ENCODE results near the gene ALDOC.

Gene ALDOC

GRCh38 chr17:28551421-28552175 is 25.1 kb downstream of the ALDOC start:
- DNase-seq: no peak

GRCh38 chr17:28550858-28551257 is 25.8 kb downstream of the ALDOC start:
- DNase-seq: no peak

DNA sequence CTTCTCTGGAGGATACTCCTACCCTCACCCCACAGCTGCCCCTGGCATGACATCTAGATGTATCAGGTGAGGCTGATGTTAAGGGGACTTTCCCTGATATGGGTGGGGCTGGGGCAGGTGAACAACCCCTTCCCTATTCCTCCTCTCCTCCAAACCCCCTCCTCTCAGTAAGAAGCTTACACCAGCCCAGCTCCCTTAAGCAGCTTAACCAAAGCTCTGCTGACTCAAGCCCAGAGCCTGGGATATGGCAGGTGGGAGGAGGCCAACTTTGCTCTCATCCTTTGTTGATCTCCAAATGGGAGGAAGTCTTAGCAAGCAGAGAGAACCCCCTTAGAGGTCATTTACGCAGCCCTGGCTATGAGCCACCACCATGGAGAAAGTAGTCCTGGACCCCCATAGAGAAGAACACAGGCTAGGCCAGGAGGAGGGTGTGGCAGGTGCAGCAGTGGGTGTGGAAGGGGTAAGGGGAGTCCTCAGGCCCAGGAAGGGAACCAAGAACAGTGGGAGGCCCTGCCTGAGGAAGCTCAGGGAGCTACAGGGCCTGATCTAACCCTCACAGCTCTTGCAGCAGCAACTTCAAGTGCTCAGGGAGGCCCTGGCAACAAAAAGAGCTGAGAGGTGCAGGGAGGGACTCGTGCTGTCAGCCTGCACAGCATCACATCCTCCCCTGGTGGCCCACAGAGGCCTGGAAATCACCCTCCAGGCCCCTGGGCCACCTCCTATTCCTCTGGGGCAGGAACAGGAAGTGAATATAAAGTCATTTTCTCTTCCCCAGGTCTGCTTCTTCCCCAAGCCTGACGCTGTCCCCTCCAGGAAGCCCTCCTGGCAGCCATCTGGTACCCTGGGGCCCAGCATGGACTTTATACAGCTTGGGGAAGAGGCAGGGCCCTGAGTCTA is 27.2 kb downstream of the ALDOC start:
- DNase-seq: peak; percentile 73 to 80

DNA sequence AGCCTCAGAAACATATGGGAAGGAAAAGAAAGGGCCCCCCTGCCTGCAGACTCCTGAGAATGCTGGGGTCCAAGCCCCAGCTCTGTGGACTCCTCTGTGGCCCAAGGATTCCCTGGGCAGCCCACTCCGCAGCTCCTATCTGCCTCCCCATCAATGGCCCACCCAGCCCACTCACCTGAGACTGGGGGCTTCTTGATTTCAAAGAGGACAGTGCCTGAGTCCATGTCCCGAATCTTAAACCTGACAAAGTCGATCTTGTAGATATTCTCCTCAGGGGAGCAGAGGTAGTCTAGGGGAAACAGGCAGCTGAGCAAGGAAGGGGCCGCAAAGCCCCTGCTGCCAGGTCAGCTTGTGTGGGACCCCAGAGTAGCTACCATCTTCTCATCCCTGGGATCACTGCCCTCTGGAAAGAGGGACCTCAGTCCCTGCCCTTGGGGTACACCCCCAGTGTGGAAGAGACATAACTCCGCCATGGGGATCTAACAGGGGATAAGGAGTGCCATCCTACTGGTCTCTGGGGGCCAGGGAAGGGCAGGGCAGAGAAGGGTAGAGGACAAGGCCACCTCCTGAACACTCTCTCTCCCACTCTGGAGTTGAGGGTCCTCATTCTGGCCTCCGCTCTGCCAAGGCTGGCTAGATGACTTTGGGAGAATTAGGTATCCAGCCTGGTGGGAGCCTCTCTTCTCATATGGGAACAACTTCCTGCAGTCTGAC is 28.1 kb downstream of the ALDOC start:
- no peak for DNase-seq

DNA sequence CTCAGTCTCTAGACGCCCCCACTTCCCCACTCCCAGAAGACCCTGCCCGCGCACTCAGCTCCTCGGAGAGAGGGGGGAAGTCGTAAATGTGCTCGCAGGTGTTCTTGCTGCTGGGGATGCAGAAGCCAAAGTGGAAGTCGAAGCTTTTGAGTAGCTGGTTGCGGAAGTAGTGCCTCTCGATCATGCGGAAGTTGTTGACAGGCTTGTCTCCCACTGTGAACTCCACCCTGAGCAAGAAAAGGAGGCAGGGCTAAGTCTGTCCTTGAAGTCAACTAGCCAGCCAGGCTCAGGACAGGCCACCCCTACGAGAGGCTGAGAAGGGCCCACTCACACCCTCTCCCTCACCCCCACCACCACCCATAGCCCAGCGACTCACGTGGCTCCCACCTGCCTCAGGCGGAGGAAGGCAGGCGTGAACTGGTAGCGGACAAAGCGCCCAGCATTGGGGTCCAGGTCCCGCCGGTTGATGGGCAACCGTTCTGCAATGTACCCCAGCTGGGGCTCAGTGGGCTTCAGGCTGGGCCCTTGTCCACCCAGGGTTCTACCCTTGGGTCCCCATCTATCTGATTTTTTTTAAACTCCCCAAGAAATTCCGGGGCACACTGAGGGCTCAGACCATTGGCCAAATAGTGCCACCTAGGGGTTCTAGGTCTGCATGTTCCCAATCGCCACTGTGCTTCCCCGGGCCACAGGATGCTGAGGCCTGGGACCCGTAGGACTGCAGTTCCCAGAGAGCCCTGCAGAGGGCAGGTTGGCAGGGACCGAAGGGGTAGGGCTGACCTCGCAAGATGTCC is 28.9 kb downstream of the ALDOC start:
- peak; percentile 72 to 74 for DNase-seq

- no peak for DNase-seq
These were observed 29.5 kb downstream of the ALDOC start for GRCh38 chr17:28547096-28547622.

GRCh38 chr17:28545787-28546415 is 30.8 kb downstream of the ALDOC start:
- DNase-seq: no peak

DNA sequence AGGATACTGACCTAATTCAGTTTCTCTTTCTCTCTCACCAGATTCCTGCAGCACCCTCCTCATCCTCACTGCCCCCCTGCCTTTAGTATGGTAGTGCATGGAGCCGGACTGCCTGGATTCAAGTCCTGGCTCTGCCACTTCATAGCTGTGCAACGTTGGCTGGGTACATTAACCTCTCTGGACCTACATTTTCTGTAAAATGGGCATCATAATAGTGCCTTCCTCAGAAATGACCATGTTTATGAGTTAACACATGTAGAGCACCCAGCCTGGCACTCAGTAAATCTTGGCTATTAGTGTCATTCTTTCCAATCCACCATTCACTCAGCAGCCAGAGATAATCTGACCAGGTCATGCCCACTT is 31.6 kb downstream of the ALDOC start:
- no peak for DNase-seq

GRCh38 chr17:28544402-28545140 is 32.1 kb downstream of the ALDOC start:
- DNase-seq: no peak

DNA sequence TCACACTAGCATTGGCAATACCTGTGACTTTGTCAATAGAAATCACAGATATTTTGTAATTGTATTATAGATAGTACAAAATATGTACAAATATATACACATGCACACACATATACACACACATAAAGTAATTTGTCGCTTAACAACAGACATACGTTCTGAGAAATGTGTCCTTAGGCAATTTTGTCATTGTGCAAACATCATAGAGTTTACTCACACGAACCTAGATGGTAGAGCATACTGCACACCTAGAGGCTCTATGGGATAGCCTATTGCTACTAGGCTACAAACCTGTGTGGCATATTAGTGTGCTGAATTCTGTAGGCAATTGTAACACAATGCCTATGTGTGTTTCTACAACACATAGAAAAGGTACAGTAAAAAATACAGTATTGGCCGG is 35.3 kb downstream of the ALDOC start:
- DNase-seq: no peak

DNA sequence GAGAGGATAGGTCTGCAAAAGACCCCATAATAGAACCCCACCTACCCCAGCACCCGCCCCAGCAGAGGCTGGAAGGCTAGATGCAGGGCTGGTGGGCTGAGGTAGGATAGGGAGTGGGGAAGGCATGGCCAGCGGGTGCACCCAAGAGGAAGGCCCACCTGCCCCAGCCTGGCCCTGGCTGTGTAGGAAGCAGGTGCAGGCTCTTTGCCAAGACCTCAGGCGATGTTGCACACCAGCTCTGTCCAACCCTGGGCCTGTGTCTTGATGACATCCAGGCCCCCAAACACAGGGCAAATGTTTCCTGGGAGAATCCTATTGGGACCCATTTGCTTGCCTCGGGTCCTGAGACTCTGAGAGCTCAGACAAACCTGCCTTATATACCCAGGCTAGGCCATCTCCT is 36.5 kb downstream of the ALDOC start:
- DNase-seq: no peak

GRCh38 chr17:28538296-28538895 is 38.3 kb downstream of the ALDOC start:
- DNase-seq: no peak

- no peak for DNase-seq
These were observed 39.5 kb downstream of the ALDOC start for GRCh38 chr17:28537219-28537610.

DNA sequence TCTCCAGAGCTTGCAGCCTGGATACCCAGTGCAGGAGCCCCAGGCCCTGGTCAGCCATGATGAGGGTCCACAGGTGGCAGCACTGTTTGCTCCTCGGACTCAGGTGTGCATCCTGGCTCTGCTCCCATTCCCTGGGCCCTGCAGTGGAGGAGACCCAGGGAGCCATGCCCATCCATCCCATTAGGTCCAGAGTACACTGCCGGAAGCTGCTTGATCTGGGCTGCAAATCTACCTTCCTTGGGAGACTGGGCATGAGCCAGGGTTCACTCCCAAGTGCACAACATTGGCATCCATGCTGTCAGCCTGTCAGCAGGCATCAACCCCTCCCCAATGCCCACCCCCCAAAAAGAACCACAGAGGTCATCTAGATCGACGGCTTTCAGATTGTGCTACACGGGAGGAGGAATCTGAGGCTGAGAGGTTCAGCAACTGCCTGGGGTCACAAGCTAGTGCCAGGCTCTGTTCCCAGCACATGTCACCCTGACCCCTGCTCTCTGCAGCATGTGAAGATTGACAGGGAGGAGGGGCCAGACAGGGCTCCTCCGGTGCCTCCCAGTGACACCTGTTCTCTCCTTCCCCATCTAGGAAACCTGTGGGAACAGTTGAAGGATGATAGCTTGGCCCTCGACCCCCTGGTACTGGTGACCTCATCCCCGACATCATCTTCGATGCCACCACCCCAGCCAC is 40.0 kb downstream of the ALDOC start:
- no peak for DNase-seq

- DNase-seq: no peak
These were observed 41.8 kb downstream of the ALDOC start for GRCh38 chr17:28534740-28535375.

DNA sequence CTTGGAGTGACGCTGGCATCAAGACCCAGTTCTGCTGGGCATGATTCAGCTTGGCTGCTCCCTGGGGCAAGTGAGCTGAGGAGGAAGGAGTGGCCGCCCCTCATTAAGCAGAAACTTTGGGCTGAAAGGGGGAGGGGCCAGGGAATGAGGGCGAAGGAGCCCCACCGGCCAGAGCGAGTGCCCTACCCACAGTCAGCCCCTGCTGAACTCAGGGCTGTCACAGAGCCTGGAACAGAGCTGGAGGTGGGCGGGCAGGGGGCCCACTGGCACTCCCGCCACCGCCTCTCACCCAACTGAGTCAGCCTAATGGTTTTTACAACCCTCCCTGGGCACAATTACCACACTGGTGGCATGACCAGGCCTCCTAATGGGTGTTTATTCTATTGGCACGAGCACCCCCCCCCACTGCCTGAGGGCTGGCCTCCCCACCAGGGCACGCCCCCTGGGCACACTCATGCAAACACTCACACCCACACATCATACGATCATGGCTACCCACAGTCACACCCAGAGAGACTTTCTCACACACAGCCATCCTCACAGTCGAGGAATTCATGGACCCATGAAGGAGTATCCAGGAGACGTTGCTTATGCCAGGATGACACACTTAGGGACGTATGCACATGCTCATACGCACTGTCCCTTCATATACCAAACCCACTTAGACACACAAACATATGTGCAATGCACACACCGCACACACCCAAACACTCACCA is 43.4 kb downstream of the ALDOC start:
- no peak for DNase-seq

DNA sequence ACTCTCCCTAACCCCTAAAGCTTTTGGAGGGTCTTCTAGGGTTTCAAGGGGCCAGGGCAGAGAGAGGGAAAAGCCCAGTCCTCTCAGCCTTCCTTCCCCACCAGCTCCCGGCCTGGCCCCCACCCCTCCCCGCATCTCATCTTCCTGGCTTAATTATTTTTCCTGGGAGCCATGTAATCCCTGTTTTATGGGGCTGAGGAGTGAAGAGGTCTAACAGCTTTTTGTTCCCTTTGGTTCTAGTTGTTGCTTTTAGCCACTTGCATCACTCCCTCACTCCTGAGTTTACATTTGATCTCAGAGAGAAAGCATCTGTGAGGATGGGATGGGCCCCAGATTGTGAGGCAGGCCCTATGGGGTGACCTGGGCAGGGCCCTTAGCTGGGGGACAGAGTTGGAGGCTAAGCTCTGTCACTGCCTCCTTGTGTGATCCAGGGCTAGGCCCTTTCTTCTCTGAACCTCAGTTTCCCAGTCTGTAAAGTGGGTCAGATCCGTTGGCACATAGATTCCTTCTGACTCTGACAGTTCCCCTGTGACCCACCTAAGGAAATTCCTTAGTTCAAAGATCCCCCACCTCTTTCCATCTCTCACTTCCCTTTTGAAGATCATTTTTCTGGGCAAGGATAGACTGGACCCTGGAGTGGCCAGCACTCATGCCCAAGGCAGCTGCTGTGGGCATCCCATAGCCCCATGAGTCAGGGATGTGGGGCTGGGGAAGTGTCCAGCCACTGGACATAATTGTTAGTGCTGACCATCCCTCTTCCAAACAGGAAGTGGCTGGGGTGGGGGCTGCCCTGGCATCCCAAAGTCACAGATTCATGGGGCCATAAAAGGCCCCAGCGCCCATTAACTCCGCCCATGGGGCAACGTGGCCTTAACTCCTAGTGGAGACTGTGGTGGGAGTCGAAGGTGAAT is 44.4 kb downstream of the ALDOC start:
- no peak for DNase-seq

DNA sequence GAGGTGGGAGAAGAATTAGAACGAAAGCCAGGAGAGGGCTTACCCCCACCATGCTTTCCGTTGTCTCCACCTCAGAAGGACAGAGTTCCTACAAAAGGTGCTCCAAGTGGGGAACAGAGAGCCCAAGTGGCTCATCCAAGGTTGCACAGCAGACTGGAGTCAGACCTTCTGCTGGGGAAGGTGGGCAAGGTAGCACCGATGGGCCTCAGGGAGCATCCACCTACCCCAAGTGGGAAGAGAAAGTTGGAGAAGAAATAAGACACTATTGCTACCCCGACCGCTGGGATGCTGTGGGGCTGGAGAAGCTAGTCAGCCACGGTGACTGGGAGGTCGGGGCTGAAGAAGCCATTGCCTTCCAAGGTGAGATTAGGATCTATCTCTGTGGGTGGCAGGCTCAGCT is 45.8 kb downstream of the ALDOC start:
- DNase-seq: no peak
